Neural progenitor cell (in vitro differentiated cells): ENCODE measurements around the gene RTN4RL1. TPM values are rescaled to one million over a fixed set of nuclear protein-coding genes. Genes with fewer than 3 reads are reported as not detected.
A peak's percentile ranks its signal among the peaks of the same experiment; 100 is the strongest.

Experiments
- DNase-seq: peaks from one replicate; pipeline ENCODE4 v3.0.0-alpha.2; 2016; ENCODE audit warnings: low spot score
- H2AFZ ChIP-seq: fragments of 200-600 bp; sonication (generic); replicated peaks from 2 replicates; pipeline ENCODE4 v1.6.1; 2016; ENCODE audit warnings: antibody characterized with exemption
- H3F3A ChIP-seq: fragments of 200-600 bp; sonication (generic); 2 replicates; pipeline ENCODE4 v1.6.1; 2016; ENCODE audit warnings: antibody characterized with exemption, low read depth
- H3K27ac ChIP-seq: fragments of 200-600 bp; sonication (generic); 2 replicates; pipeline ENCODE4 v1.5.1; 2016; ENCODE audit warnings: mild to moderate bottlenecking
- H3K27me3 ChIP-seq: fragments of 200-600 bp; sonication (generic); 2 replicates; pipeline ENCODE4 v1.6.1; 2016; ENCODE audit warnings: mild to moderate bottlenecking, moderate library complexity
- H3K36me3 ChIP-seq: fragments of 200-600 bp; sonication (generic); 2 replicates; pipeline ENCODE4 v1.5.1; 2016
- H3K4me1 ChIP-seq: fragments of 200-600 bp; sonication (generic); 2 replicates; pipeline ENCODE4 v1.6.1; 2016; ENCODE audit warnings: mixed run types
- H3K4me2 ChIP-seq: fragments of 200-600 bp; sonication (generic); 2 replicates; pipeline ENCODE4 v1.6.1; 2016
- H3K4me3 ChIP-seq: fragments of 200-600 bp; sonication (generic); 2 replicates; pipeline ENCODE4 v1.5.1; 2016
- H3K79me2 ChIP-seq: fragments of 200-600 bp; sonication (generic); 2 replicates; pipeline ENCODE4 v1.6.1; 2016; ENCODE audit warnings: low read depth
- H3K9ac ChIP-seq: fragments of 200-600 bp; sonication (generic); 2 replicates; pipeline ENCODE4 v1.6.1; 2016
- H3K9me3 ChIP-seq: fragments of 200-600 bp; sonication (generic); 2 replicates; pipeline ENCODE4 v1.5.1; 2016; ENCODE audit warnings: low read depth
- H4K20me1 ChIP-seq: fragments of 200-600 bp; sonication (generic); 2 replicates; pipeline ENCODE4 v1.6.1; 2016; ENCODE audit warnings: low read depth
- H3K27ac Mint-ChIP-seq: 3 replicates; pipeline ENCODE4 v1.8.0; 2021; ENCODE audit warnings: mixed read lengths
- H3K27me3 Mint-ChIP-seq: 2 replicates; pipeline ENCODE4 v1.8.0; 2022; ENCODE audit warnings: low read depth, mild to moderate bottlenecking, inconsistent platforms, moderate library complexity, mixed read lengths; ENCODE audit not compliant: insufficient read depth
- H3K36me3 Mint-ChIP-seq: 3 replicates; pipeline ENCODE4 v1.8.0; 2021; ENCODE audit warnings: mixed read lengths
- H3K4me1 Mint-ChIP-seq: 3 replicates; pipeline ENCODE4 v1.8.0; 2021; ENCODE audit warnings: mixed read lengths
- H3K4me3 Mint-ChIP-seq: 3 replicates; pipeline ENCODE4 v1.8.0; 2021; ENCODE audit warnings: mild to moderate bottlenecking, moderate library complexity, mixed read lengths
- H3K9me3 Mint-ChIP-seq: 3 replicates; pipeline ENCODE4 v1.8.0; 2020; ENCODE audit warnings: mixed read lengths
- CTCF ChIP-seq: fragments of 200-600 bp; sonication (generic); IDR thresholded peaks from 2 replicates; pipeline ENCODE4 v1.5.1; 2017; ENCODE audit warnings: antibody characterized with exemption, mild to moderate bottlenecking
- EZH2 ChIP-seq: fragments of 200-600 bp; sonication (generic); IDR thresholded peaks from 2 replicates; pipeline ENCODE4 v1.6.1; 2017; ENCODE audit warnings: antibody characterized with exemption, mild to moderate bottlenecking, moderate library complexity
- EZH2phosphoT487 ChIP-seq: fragments of 200-600 bp; sonication (generic); IDR thresholded peaks from 2 replicates; pipeline ENCODE4 v1.6.1; 2017; ENCODE audit warnings: antibody characterized with exemption
- total RNA-seq: library from RNA; depleted of rRNA; stranded (reverse); fragments of >200 nt; gene quantifications from 2 replicates; pipeline ENCODE4 v1.2.3, GENCODE V29; 2015; ENCODE audit warnings: low replicate concordance

The RTN4RL1 gene
- total RNA-seq, 1 donor from 2014 or later: 3.4 TPM

GRCh38 chr17:2051933-2052559 lies 26.9 kb upstream of the RTN4RL1 start:
- no peaks in the 10 kb centered on the region for H3K36me3 ChIP-seq
- H4K20me1 ChIP-seq: peaks cover 64% of the 10 kb centered on the region
- H3K4me1 ChIP-seq: peaks cover 18% of the 10 kb centered on the region
- peaks cover 45% of the 10 kb centered on the region for H3F3A ChIP-seq
- TF ChIP-seq CTCF (no peak), EZH2phosphoT487 (no peak), EZH2 (no peak)
- H3K4me2 ChIP-seq: no peak overlapping the region
- no peak overlapping the region for H2AFZ ChIP-seq
- peaks cover 31% of the 10 kb centered on the region for H3K4me1 Mint-ChIP-seq
- no peak overlapping the region for H3K4me3 ChIP-seq
- H3K4me3 Mint-ChIP-seq: peak overlapping the region; percentile 70
- DNase-seq: no peak
- peaks cover 32% of the 10 kb centered on the region for H3K27me3 Mint-ChIP-seq
- H3K9ac ChIP-seq: no peak overlapping the region
- H3K27me3 ChIP-seq: peaks cover 94% of the 10 kb centered on the region
- H3K79me2 ChIP-seq: no peaks in the 10 kb centered on the region
- H3K9me3 ChIP-seq: no peaks in the 10 kb centered on the region
- no peaks in the 10 kb centered on the region for H3K36me3 Mint-ChIP-seq
- H3K9me3 Mint-ChIP-seq: no peaks in the 10 kb centered on the region
- H3K27ac Mint-ChIP-seq: no peak overlapping the region
- no peak overlapping the region for H3K27ac ChIP-seq

- H3K79me2 ChIP-seq: no peaks in the 10 kb centered on the region
- H3K4me3 ChIP-seq: peak overlapping the region; percentile 56
- peaks cover 58% of the 10 kb centered on the region for H4K20me1 ChIP-seq
- Mint-ChIP-seq H3K27me3 (peaks cover 29% of the 10 kb centered on the region), H3K4me1 (peaks cover 31% of the 10 kb centered on the region), H3K27ac (no peak overlapping the region), H3K4me3 (peak overlapping the region; percentile 72), H3K9me3 (no peaks in the 10 kb centered on the region), H3K36me3 (no peaks in the 10 kb centered on the region)
- no peaks in the 10 kb centered on the region for H3K9me3 ChIP-seq
- peak; percentile 97 for TF ChIP-seq EZH2
- TF ChIP-seq EZH2phosphoT487: peak; percentile 95
- no peak for TF ChIP-seq CTCF
- no peaks in the 10 kb centered on the region for H3K36me3 ChIP-seq
- peak overlapping the region; percentile 81 for H3K4me2 ChIP-seq
- peaks cover 14% of the 10 kb centered on the region for H3K4me1 ChIP-seq
- no peak overlapping the region for H3K9ac ChIP-seq
- peak; percentile 82 for DNase-seq
- H3K27me3 ChIP-seq: peaks cover 94% of the 10 kb centered on the region
- H3K27ac ChIP-seq: no peak overlapping the region
- H2AFZ ChIP-seq: no peak overlapping the region
- H3F3A ChIP-seq: peaks cover 39% of the 10 kb centered on the region
These were observed 26.2 kb upstream of the RTN4RL1 start for GRCh38 chr17:2051061-2051932.

- no peak overlapping the region for H2AFZ ChIP-seq
- no peak overlapping the region for H3K9ac ChIP-seq
- H3K79me2 ChIP-seq: no peaks in the 10 kb centered on the region
- peaks cover 10% of the 10 kb centered on the region for H3K4me1 ChIP-seq
- peaks cover 29% of the 10 kb centered on the region for H3K27me3 Mint-ChIP-seq
- no peaks in the 10 kb centered on the region for H3K9me3 ChIP-seq
- peak; percentile 88 for DNase-seq
- H3K9me3 Mint-ChIP-seq: no peaks in the 10 kb centered on the region
- peaks cover 90% of the 10 kb centered on the region for H3K27me3 ChIP-seq
- no peaks in the 10 kb centered on the region for H3K36me3 ChIP-seq
- H4K20me1 ChIP-seq: peaks cover 52% of the 10 kb centered on the region
- H3K4me2 ChIP-seq: peak overlapping the region; percentile 81
- H3K36me3 Mint-ChIP-seq: no peaks in the 10 kb centered on the region
- peaks cover 36% of the 10 kb centered on the region for H3F3A ChIP-seq
- H3K4me3 Mint-ChIP-seq: no peak overlapping the region
- no peak overlapping the region for H3K27ac ChIP-seq
- no peak for TF ChIP-seq CTCF
- no peak for TF ChIP-seq EZH2
- TF ChIP-seq EZH2phosphoT487: no peak
- H3K27ac Mint-ChIP-seq: no peak overlapping the region
- H3K4me3 ChIP-seq: peak overlapping the region; percentile 56
- H3K4me1 Mint-ChIP-seq: peaks cover 31% of the 10 kb centered on the region
These were observed 25.3 kb upstream of the RTN4RL1 start for GRCh38 chr17:2050300-2051060.
